HCT116 (cell line): ENCODE measurements around the gene SPATA1. TPM values are rescaled to one million over a fixed set of nuclear protein-coding genes. Genes with fewer than 3 reads are reported as not detected.

Source experiments
- ATAC-seq: fragments of 200-7000 bp; cut with Tn5 transposase; 2 replicates; pipeline ENCODE4 v1.9.1; 2020; ENCODE audit warnings: mild to moderate bottlenecking, moderate library complexity
- BruUV-seq: library from RNA; stranded (reverse); fragments of 400-500 nt; replicated peaks from 2 replicates; lab custom pipeline; 2021; lab: Mats Ljungman, UMichigan
- CTCF ChIA-PET: fragments of 300-600 bp; sonication (Branson Sonifier 250); formaldehyde crosslinking; loops from one replicate; lab custom pipeline; 2021; ENCODE audit warnings: antibody characterized with exemption; lab: Charles Lee
- POLR2A ChIA-PET: fragments of 300-600, 350-600 bp; sonication (Branson Sonifier 250); formaldehyde crosslinking; loops from one replicate; lab custom pipeline; 2021; ENCODE audit warnings: antibody characterized with exemption; lab: Charles Lee
- RAD21 ChIA-PET, 2 experiments: fragments of 300-600 bp; sonication (Branson Sonifier 250); formaldehyde crosslinking; loops; one replicate each; lab custom pipeline; 2023; ENCODE audit warnings: low total read pairs in 2 of 2; ENCODE audit not compliant: uncharacterized antibody in 2 of 2, unreplicated experiment in 2 of 2, low non-redundant PET in 1 of 2; lab: Charles Lee
- DNase-seq: peaks from one replicate; pipeline ENCODE4 v3.0.0-alpha.2; 2010; ENCODE audit warnings: low read depth, low spot score
- H2AFZ ChIP-seq: fragments of 200-600 bp; shearing (Covaris generic), sonication (generic); 2 replicates; pipeline ENCODE4 v1.6.1; 2017; ENCODE audit warnings: low read depth, mixed run types, mixed read lengths, antibody characterized with exemption, low read length; ENCODE audit not compliant: poor library complexity, severe bottlenecking
- H3K27ac ChIP-seq: 2 replicates; pipeline ENCODE4 v1.5.1; 2012; ENCODE audit warnings: low read depth, low read length
- H3K27me3 ChIP-seq: fragments of 200-600 bp; sonication (generic); 2 replicates; pipeline ENCODE4 v1.6.1; 2016; ENCODE audit warnings: mixed run types, low read length, mixed read lengths; ENCODE audit not compliant: insufficient read depth
- H3K36me3 ChIP-seq, 2 experiments: fragments of 200-500 bp in 1 of 2; fragments of 200-600 bp in 1 of 2; sonication (Bioruptor generic) in 1 of 2; sonication (generic) in 1 of 2; 2 replicates each; pipeline versions ENCODE4 v1.5.1 to v1.6.1; 2014 to 2016; ENCODE audit warnings: low read length in 2 of 2, inconsistent platforms in 1 of 2, mixed read lengths in 1 of 2, mixed run types in 1 of 2; ENCODE audit not compliant: insufficient read depth in 2 of 2, control insufficient read depth in 1 of 2
- H3K4me1 ChIP-seq, 2 experiments: fragments of 200-600 bp in 1 of 2; sonication (generic) in 1 of 2; 2 replicates each; pipeline versions ENCODE4 v1.5.1 to v1.6.1; 2012 to 2017; ENCODE audit warnings: low read length in 2 of 2, inconsistent platforms in 1 of 2, mild to moderate bottlenecking in 1 of 2, mixed read lengths in 1 of 2, mixed run types in 1 of 2, moderate library complexity in 1 of 2; ENCODE audit not compliant: insufficient read depth in 2 of 2, control insufficient read depth in 1 of 2
- H3K4me2 ChIP-seq: fragments of 200-600 bp; sonication (generic); 2 replicates; pipeline ENCODE4 v1.6.1; 2017; ENCODE audit warnings: mixed run types, low read length, mixed read lengths
- H3K4me3 ChIP-seq, 2 experiments: fragments of 200-600 bp in 1 of 2; sonication (generic) in 1 of 2; replicated peaks in 1 of 2; 2 replicates each; pipeline ENCODE4 v1.5.1; 2011 to 2016; ENCODE audit warnings: low read length in 2 of 2, control low read depth in 1 of 2, low read depth in 1 of 2, mild to moderate bottlenecking in 1 of 2, mixed read lengths in 1 of 2, mixed run types in 1 of 2
- H3K79me2 ChIP-seq: fragments of 200-600 bp; sonication (generic); 2 replicates; pipeline ENCODE4 v1.6.1; 2017; ENCODE audit warnings: mild to moderate bottlenecking, mixed run types, low read length, moderate library complexity, mixed read lengths; ENCODE audit not compliant: insufficient read depth
- H3K9ac ChIP-seq: fragments of 200-600 bp; sonication (generic); 2 replicates; pipeline ENCODE4 v1.6.1; 2016; ENCODE audit warnings: low read length, mixed read lengths
- H3K9me2 ChIP-seq: fragments of 200-600 bp; sonication (generic), shearing (Covaris generic); 2 replicates; pipeline ENCODE4 v1.6.1; 2017; ENCODE audit warnings: mixed run types, mild to moderate bottlenecking, moderate library complexity; ENCODE audit not compliant: insufficient read depth
- H3K9me3 ChIP-seq, 2 experiments: fragments of 200-500 bp in 1 of 2; fragments of 200-600 bp in 1 of 2; sonication (Bioruptor generic) in 1 of 2; sonication (generic) in 1 of 2; 2 replicates each; pipeline ENCODE4 v1.6.1; 2014 to 2017; ENCODE audit warnings: low read length in 2 of 2, mixed read lengths in 2 of 2, inconsistent platforms in 1 of 2, low read depth in 1 of 2, mild to moderate bottlenecking in 1 of 2, mixed run types in 1 of 2, moderate library complexity in 1 of 2; ENCODE audit not compliant: control insufficient read depth in 1 of 2, insufficient read depth in 1 of 2
- H4K20me1 ChIP-seq: fragments of 200-600 bp; sonication (generic), shearing (Covaris generic); 2 replicates; pipeline ENCODE4 v1.6.1; 2017; ENCODE audit warnings: mixed run types, mild to moderate bottlenecking, moderate library complexity; ENCODE audit not compliant: insufficient read depth
- CEBPB ChIP-seq: IDR thresholded peaks from 2 replicates; pipeline ENCODE4 v1.6.1; 2012; ENCODE audit warnings: low read depth
- EZH2 ChIP-seq: fragments of 200-600 bp; sonication (generic); IDR thresholded peaks from 2 replicates; pipeline ENCODE4 v1.6.1; 2017; ENCODE audit warnings: antibody characterized with exemption, mixed run types
- FOSL1 ChIP-seq: IDR thresholded peaks from 2 replicates; pipeline ENCODE4 v1.6.1; 2012; ENCODE audit warnings: low read depth
- JUND ChIP-seq: IDR thresholded peaks from 2 replicates; pipeline ENCODE4 v1.6.1; 2012
- POLR2A ChIP-seq: IDR thresholded peaks from 2 replicates; pipeline ENCODE4 v1.7.0; 2011; ENCODE audit warnings: borderline replicate concordance; ENCODE audit not compliant: insufficient read depth, insufficient read length; ENCODE audit errors: extremely low read depth
- ZFX ChIP-seq: fragments of 450-650 bp; IDR thresholded peaks from 2 replicates; pipeline ENCODE4 v1.6.1; 2017
- ZNF274 ChIP-seq: fragments of 200-500 bp; sonication (Bioruptor generic); IDR thresholded peaks from 2 replicates; pipeline ENCODE4 v1.6.1; 2014; ENCODE audit warnings: mild to moderate bottlenecking, low read depth, low read length, inconsistent platforms
- intact Hi-C: fragments of 100-400 bp; cut with micrococcal nuclease; formaldehyde crosslinking; loops from 2 replicates; pipeline ENCODE4 v1.10.0; 2022
- total RNA-seq: library from RNA; stranded (reverse); gene quantifications from one replicate; pipeline ENCODE4 v1.2.1, GENCODE V29; 2021; ENCODE audit not compliant: unreplicated experiment
- TF ChIP-seq, protein P1 (sequence below): IDR thresholded peaks from 2 replicates; pipeline ENCODE4 v1.6.1; 2012

The SPATA1 gene
- total RNA-seq, 1 experiment from 2014 or later: 3.1 TPM

DNA sequence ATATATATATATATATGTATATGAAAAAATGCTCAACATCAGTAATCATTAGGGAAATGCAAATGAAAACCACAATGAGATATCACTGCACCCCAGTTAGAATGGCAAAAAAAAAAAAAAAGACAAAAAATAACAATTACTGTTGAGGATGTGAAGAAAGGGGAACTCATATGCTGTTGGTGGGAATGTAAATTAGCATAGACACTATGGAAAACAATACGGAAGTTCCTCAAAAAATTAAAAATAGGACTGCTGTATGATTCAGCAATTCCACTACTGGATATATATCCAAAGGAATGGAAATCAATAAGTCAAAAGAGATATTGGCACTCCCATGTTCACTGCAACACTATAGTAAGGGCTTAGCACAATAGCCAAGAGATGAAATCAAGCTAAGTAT, 109.6 kb downstream of the SPATA1 start:
- Histone ChIP-seq H3K79me2 (no peaks in the 10 kb centered on the region), H3K4me1 (peaks cover 18 to 22% of the 10 kb centered on the region in 2 experiments), H3K9me3 (peaks cover 3 to 15% of the 10 kb centered on the region in 2 experiments; a peak in 2 of 4 replicates), H3K9ac (no peak overlapping the region)
- RAD21 ChIA-PET: no interaction called here
- TF ChIP-seq POLR2A (no peak), FOSL1 (no peak), CEBPB (no peak), ZNF274 (no peak), EZH2 (no peak), ZFX (no peak), JUND (no peak)
- TF ChIP-seq, protein P1, sequence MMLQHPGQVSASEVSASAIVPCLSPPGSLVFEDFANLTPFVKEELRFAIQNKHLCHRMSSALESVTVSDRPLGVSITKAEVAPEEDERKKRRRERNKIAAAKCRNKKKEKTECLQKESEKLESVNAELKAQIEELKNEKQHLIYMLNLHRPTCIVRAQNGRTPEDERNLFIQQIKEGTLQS: no peak
- TF ChIP-seq, all 23 proteins: peak for 0
- Histone ChIP-seq H3K27me3 (no peaks in the 10 kb centered on the region), H4K20me1 (no peaks in the 10 kb centered on the region), H3K4me2 (no peak overlapping the region), H3K4me3 (no peak overlapping the region), H3K9me2 (no peaks in the 10 kb centered on the region), H2AFZ (no peak overlapping the region), H3K27ac (no peak overlapping the region), H3K36me3 (no peaks in the 10 kb centered on the region)
- DNase-seq (no peak), ATAC-seq (no peak)
- CTCF ChIA-PET: no interaction called here
- POLR2A ChIA-PET: no interaction called here
- BruUV-seq: no TSS peak
- intact Hi-C loops: no loop called here

Other genes starting within 250 kb of the SPATA1 start
- 14.9 TPM for gene SAMD13, start 204.7 kb upstream of the SPATA1 start, total RNA-seq
- gene DNASE2B, start 107.9 kb upstream of the SPATA1 start, total RNA-seq: 0.42 TPM
- gene RPF1, start 27.1 kb upstream of the SPATA1 start, total RNA-seq: 86.9 TPM
- 193 TPM for gene GNG5, start 195 bp downstream of the SPATA1 start, total RNA-seq
- 19.5 TPM for gene CTBS, start 68.1 kb downstream of the SPATA1 start, total RNA-seq
- gene SSX2IP, start 184.1 kb downstream of the SPATA1 start, total RNA-seq: 51.5 TPM